Measurements from ENCODE around the gene ERI3.

The ERI3 gene

DNA sequence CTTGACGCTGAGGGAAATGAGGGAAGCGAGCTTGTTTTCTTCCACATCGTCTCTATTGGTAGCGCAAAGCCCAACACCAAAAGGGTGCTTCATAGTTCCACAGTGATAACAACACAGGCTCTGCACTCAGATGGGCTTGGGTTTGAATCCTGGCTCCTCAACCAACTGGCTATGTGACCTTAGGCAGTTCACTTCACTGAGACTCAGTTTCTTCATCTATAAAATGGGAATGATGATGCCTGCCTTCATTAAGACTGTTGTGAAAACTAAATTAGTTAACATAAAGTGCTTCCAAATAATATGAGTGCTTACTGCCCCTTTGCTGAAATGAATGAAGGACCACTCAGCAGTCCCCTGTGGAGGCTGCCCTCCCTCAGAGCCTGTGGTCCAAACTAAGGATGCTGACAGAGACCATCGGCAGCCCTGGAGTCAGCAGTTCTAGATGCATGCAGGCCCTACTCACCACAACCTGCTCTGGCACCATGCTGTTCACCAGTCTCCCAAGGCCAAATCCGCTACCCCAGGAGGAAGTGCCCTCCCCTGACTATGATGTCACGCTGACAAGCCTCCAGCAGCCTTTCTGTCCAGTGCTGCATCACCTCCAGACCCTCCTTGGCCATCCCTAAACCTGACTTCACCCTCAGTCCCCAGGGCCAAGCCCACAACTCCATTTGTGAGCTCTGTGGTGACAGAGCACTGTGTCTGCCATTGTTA is 111.1 kb downstream of the ERI3 start:
- no peak overlapping the region for H3K27ac ChIP-seq (ENCODE audit: low read depth, low read length, poor library complexity, severe bottlenecking)
- no peaks in the 10 kb centered on the region for H4K20me1 ChIP-seq (ENCODE audit: insufficient read depth, low read length)
- H3K4me2 ChIP-seq (ENCODE audit: low read length) = no peak overlapping the region
- no peaks in the 10 kb centered on the region for H3K79me2 ChIP-seq (ENCODE audit: insufficient read depth, low read length)
- H3F3A ChIP-seq (ENCODE audit: insufficient read depth, low read length) = no peaks in the 10 kb centered on the region
- H3K27me3 ChIP-seq (ENCODE audit: insufficient read depth, low read length) = no peaks in the 10 kb centered on the region
- H3K9ac ChIP-seq (ENCODE audit: low read length) = no peak overlapping the region
- H3K9me3 ChIP-seq (ENCODE audit: low read length) = no peaks in the 10 kb centered on the region
- H3K4me3 ChIP-seq (ENCODE audit: low read depth, low read length, poor library complexity, severe bottlenecking) = no peak overlapping the region
- TF ChIP-seq, protein P1, sequence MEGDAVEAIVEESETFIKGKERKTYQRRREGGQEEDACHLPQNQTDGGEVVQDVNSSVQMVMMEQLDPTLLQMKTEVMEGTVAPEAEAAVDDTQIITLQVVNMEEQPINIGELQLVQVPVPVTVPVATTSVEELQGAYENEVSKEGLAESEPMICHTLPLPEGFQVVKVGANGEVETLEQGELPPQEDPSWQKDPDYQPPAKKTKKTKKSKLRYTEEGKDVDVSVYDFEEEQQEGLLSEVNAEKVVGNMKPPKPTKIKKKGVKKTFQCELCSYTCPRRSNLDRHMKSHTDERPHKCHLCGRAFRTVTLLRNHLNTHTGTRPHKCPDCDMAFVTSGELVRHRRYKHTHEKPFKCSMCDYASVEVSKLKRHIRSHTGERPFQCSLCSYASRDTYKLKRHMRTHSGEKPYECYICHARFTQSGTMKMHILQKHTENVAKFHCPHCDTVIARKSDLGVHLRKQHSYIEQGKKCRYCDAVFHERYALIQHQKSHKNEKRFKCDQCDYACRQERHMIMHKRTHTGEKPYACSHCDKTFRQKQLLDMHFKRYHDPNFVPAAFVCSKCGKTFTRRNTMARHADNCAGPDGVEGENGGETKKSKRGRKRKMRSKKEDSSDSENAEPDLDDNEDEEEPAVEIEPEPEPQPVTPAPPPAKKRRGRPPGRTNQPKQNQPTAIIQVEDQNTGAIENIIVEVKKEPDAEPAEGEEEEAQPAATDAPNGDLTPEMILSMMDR (IDR thresholded peaks at IDR 0.05; ENCODE audit: low read length) = no peak
- no peak for TF ChIP-seq EZH2 (IDR thresholded peaks at IDR 0.05; ENCODE audit: borderline replicate concordance, low read length)
- no peaks in the 10 kb centered on the region for H3K4me1 ChIP-seq (ENCODE audit: insufficient read depth, low read length, severe bottlenecking)
- no peaks in the 10 kb centered on the region for H3K36me3 ChIP-seq (ENCODE audit: insufficient read depth, low read length)
- H3K9me2 ChIP-seq (ENCODE audit: low read depth, low read length) = no peaks in the 10 kb centered on the region
- no peak overlapping the region for H2AFZ ChIP-seq (ENCODE audit: low read length)

DNA sequence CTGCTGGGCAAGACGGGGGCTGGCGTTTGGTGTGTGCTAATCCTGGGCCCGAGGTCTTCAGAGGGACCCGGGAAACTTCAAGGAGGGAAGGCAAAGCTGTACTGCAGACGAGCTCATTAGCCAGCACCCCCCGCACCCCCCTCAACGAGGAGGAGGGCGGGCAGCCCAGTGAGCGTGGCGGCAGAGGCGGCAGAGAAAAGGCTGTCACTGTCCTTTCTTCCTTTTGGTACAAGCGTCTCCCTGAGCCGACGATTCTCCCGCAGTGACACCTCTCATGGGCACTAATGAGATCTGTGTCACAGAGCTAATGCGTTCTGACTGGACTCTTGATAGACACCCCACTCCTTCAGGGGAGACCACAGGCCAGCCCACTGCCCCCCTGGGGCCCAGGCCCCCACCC is 112.3 kb downstream of the ERI3 start:
- no peak overlapping the region for H3K4me2 ChIP-seq (ENCODE audit: low read length)
- no peaks in the 10 kb centered on the region for H3K27me3 ChIP-seq (ENCODE audit: insufficient read depth, low read length)
- no peaks in the 10 kb centered on the region for H3K9me2 ChIP-seq (ENCODE audit: low read depth, low read length)
- no peaks in the 10 kb centered on the region for H3K79me2 ChIP-seq (ENCODE audit: insufficient read depth, low read length)
- H3K36me3 ChIP-seq (ENCODE audit: insufficient read depth, low read length) = no peaks in the 10 kb centered on the region
- no peak overlapping the region for H2AFZ ChIP-seq (ENCODE audit: low read length)
- H3K4me3 ChIP-seq (ENCODE audit: low read depth, low read length, poor library complexity, severe bottlenecking) = no peak overlapping the region
- no peak overlapping the region for H3K9ac ChIP-seq (ENCODE audit: low read length)
- H3K9me3 ChIP-seq (ENCODE audit: low read length) = no peaks in the 10 kb centered on the region
- H3K4me1 ChIP-seq (ENCODE audit: insufficient read depth, low read length, severe bottlenecking) = no peaks in the 10 kb centered on the region
- TF ChIP-seq EZH2 (IDR thresholded peaks at IDR 0.05; ENCODE audit: borderline replicate concordance, low read length) = no peak
- TF ChIP-seq, protein P1 (IDR thresholded peaks at IDR 0.05; ENCODE audit: low read length) = no peak
- H3F3A ChIP-seq (ENCODE audit: insufficient read depth, low read length) = no peaks in the 10 kb centered on the region
- H4K20me1 ChIP-seq (ENCODE audit: insufficient read depth, low read length) = no peaks in the 10 kb centered on the region
- H3K27ac ChIP-seq (ENCODE audit: low read depth, low read length, poor library complexity, severe bottlenecking) = no peak overlapping the region

DNA sequence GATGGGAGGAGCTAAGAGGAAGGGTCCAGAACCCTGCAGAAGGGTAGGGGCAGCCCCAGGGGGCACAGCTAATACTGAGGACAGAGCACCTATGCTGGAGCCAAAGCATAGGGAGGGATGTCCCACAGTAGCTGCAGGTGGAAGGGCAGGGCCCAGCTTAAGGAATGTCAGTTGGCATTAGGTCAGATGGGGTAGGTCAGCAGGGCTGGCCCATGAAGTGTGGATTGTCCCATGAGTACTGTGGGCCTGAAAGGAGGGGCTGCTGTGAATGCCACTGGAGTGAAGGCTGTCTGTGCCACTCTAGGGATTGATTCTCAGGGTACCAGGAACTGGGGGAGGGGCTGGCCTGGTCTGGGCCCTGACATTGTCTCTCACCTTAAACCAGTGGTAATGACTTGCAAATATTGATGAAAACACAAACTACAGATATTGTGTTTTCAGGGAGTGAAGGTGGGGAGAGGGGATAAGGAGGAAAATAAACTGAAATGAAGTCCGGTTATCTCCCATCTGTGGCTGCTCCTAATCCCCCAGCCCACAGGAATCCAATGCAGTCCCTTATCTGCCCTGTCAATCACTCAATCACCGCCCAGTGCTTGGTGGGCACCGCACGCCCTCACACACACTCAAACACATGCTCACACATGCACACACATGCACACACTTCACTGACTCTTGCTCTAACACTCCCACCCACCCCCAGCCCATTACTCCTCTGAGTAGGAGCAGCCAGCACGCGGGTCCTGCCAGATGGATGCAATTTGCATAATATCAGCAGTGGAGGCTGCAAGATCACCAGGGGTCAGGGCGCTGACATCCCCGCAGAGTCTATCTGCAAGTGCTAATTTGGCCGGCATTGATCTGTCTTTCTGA is 114.0 kb downstream of the ERI3 start:
- no peak overlapping the region for H3K9ac ChIP-seq (ENCODE audit: low read length)

More for the DNA sequence above, 114.0 kb downstream of the ERI3 start:
- TF ChIP-seq, protein P1 (IDR thresholded peaks at IDR 0.05; ENCODE audit: low read length) = no peak
- TF ChIP-seq EZH2 (IDR thresholded peaks at IDR 0.05; ENCODE audit: borderline replicate concordance, low read length) = no peak
- Histone ChIP-seq H2AFZ (ENCODE audit: low read length) (no peak overlapping the region), H3K4me2 (ENCODE audit: low read length) (no peak overlapping the region), H3F3A (ENCODE audit: insufficient read depth, low read length) (no peaks in the 10 kb centered on the region), H3K36me3 (ENCODE audit: insufficient read depth, low read length) (no peaks in the 10 kb centered on the region), H3K9me3 (ENCODE audit: low read length) (no peaks in the 10 kb centered on the region), H3K27ac (ENCODE audit: low read depth, low read length, poor library complexity, severe bottlenecking) (no peak overlapping the region), H3K79me2 (ENCODE audit: insufficient read depth, low read length) (no peaks in the 10 kb centered on the region), H3K4me3 (ENCODE audit: low read depth, low read length, poor library complexity, severe bottlenecking) (no peak overlapping the region), H4K20me1 (ENCODE audit: insufficient read depth, low read length) (no peaks in the 10 kb centered on the region), H3K4me1 (ENCODE audit: insufficient read depth, low read length, severe bottlenecking) (no peaks in the 10 kb centered on the region), H3K9me2 (ENCODE audit: low read depth, low read length) (no peaks in the 10 kb centered on the region), H3K27me3 (ENCODE audit: insufficient read depth, low read length) (no peaks in the 10 kb centered on the region)
